GM18861 (cell line): ENCODE measurements around the gene TMPRSS15.

ENCODE experiments used
- ATAC-seq: cut with Tn5 transposase; IDR thresholded peaks from one replicate; pipeline ENCODE4 v1.9.1; 2021; ENCODE audit not compliant: unreplicated experiment

The TMPRSS15 gene

DNA sequence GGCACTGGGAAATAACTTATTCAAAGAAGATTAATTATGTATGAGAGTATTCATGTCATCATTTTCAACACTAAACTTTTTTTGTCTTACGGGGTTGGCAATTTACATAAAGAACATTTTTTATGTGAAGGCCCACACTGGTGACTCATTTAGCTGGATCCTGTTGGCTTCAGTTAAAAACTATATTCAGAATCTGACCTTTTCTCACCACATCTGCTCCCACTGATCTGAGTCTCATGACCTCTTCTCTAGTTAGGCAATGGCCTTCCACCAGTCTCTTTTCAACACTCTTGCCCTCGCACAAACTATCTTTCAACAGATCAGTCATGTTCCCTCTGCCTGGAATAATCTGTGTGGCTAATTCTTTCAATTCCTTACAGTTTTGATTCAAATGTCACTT, 53.4 kb downstream of the TMPRSS15 start:
- ATAC-seq: no peak

DNA sequence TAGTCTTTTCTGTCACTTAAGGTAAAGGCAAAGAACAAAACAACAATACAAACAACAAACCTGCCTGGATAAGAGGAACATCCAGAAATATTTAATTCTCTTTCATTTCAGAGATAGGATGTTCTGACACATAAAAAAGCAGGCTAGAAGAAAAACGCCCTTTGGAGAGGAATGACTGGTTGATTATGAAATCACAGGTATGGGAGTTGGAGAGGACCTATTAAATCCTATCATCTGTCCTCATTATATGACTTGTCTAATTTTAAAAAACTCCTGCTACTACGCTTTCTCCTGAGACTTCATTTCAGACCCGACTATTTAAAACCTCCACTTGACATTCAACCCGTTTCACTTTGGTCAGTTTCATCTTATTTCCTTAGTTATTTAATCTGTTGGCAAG, 54.1 kb downstream of the TMPRSS15 start:
- ATAC-seq: no peak

DNA sequence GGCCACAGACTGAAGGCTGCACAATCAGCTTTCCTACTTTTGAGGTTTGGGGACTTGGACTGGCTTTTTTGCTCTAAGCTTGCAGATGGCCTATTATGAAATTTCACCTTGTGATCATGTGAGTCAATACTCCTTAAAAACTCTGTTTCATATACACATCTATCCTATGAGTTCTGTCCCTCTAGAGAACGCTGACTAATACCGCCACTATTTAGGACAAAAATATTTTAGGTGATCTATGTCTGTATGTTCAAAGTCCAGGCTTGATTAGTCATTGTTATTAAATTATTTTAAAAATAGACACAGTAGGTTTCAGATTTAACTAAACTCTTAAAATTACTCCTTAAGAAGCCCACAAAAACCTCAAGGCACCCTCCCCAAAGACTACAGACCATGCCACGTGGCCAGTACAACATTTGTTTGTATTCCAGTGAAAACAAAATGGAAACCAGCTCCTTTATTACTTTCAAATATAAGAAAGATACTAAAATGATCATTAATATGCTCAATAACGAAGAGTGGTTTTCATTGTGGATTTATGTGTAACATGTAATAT, 63.1 kb downstream of the TMPRSS15 start:
- ATAC-seq: no peak

DNA sequence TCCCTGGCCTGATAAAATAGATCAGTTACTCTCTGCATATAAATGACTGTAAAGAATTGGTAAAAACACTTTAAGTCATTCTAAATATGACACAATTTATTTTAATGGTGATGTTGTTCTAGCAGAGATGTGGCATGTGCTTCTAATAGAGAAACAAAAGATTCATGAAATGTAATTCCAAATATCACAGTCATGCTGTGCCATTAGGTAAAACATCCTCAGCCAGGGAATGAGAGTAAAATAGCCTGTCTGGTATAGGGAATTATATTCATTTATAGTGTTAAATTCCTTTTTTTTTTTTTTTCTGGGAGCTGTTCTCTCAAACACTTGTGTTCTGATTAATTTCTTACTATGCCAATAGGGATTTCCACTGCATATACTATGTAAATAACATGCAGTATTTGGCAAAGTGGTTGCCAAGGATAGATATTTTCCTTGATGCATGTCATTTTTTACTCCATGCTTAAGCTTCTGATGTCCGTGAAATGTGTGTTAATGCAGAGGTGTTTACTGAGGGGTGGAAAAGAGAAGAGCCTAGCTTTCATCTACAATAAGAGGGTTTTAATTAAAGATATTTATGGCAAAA, 67.8 kb downstream of the TMPRSS15 start:
- no peak for ATAC-seq

DNA sequence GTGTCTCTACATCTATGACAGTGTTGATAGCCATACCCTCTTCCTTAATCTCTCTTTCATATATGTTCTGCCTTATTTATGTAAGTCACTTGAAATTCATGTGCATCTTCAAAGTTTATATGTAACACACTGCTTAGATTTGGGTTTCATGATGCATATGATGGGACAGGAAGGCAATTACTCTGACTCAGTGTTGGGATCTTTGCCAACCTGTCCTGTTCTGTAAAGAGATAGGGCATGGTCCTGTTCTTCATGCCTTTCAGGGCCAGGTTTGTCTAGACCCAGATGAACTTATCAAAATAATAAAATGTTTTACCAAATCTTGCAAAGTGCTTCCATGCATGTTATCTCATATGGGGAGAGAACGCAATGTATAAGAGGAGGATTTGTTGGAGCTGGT, 69.5 kb downstream of the TMPRSS15 start:
- no peak for ATAC-seq

DNA sequence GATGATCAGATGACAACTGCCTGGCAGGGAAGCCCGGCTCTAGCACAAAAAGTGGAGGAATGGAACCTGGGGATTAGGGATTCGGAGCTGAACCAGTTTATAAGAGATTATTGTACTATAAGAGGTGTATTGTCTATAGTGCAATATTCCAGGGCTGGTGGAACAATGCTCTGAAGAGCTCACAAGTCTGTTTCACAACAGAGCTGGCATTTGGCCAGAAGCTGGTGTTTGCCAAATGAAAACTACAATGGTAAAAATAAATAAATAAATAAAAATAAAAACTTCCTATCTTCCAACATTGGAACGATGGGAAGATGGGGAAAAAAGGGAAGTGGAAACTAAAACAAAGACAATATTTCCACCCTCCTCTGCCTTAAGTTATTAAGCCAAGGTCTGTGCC, 85.4 kb downstream of the TMPRSS15 start:
- no peak for ATAC-seq

DNA sequence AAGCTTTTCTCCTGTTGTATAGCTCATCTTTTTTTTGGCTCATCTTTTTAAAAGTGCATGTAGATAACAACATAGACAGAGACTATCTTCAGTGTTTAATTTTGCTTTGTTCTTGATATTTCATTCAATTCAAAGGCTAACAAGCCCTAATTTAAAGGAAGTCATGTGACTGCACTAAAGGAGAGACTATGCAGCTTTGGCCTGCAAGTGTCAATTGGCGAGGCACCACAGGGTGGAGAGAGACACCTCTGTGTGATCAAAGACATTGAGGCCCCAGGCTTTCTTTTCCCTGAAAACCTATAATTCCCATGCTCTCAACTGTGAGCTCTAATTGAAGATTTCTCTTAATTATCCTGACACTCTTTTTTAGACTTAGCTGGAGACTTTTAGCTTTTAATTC, 105.4 kb downstream of the TMPRSS15 start:
- ATAC-seq: no peak

DNA sequence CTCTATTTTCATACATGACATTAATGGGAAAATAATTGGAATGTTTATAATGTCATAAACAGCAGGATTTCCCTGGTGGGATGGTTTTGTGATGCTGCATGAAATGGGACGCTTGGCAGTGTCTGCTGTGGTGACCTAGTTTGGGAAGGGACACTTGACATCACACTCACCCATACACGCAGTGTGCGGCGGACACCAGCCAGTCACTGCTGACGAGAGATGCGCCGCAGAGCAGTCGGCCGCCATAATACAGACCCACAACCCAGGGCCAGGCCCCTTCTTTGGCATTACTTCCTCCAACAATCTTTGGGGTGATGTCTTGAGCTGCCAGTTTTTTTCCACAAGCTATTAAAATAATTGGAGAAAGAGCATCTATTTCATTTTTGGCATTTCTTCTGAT, 109.5 kb downstream of the TMPRSS15 start:
- ATAC-seq: no peak

DNA sequence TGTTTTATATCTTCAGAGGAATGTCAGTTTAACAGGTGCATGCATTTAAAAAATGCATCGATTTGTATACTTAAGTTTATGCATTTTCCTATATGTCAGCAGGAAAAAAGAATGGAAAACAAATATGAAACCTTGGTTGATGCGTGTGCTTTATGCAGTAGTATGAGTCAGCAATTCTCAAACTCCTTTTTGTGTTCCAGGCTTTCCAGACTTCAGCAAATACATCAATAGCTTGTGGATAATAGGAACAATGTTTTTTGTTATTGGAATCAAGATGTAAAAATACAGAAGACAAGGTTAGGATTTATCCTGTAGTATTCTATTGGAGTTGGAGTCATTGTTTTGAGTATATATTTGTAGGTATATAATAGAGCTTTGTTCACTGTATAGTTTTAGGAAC, 113.7 kb downstream of the TMPRSS15 start:
- no peak for ATAC-seq

DNA sequence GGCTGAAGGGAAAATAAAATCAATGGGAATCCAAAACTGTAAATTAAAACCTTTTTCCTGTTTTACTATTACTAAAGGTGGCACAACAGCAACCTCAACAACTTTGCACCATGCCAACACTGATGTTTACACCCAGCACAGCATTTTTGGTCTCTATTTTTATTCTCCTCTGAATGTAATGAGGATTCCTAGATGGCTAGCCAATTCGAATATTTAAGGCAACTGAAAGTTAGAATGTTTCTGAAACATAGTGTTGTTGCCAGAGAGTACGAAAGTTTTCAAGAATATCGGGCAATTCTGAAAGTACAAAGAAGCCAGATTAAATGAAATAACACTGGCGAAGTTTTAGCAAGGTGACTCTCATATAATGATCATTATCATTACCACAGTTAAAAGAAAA, 118.2 kb downstream of the TMPRSS15 start:
- ATAC-seq: no peak

DNA sequence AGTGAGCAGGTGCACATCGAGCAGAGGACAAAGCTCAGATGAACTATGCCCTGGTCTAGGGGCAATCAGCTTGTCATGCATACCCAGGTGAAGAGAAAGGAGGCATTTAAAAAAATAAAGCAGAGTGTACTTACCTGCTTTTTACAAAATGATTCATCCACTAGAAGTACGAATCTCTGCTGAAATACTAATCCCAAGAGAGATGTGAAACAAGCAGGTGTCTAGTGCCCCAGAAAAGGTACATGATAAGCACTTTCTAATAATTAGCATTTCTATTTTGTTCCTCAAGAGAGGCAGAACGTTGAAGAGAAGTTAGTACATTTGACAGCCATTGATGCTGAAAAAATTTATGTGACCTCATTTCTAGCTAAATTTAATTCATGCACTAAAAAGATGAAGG, 127.8 kb downstream of the TMPRSS15 start:
- ATAC-seq: no peak

DNA sequence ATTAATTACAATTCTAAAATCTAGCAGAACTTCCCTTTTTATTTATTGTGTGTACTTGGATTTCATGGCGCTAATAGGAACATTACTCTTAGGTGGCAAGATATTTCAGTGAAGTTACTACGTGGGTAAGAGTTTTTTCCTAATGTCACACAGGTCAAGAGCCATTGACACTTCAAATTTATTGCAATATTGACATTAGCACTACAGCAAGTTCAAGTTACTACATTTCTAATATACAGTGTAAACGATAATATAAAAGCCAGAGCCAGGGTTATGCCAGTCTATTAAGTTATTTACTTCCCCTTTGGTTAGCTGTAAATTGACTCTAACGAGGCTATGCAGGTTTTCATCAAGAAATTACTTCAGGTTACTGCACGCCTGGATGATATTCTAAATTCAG, 129.2 kb downstream of the TMPRSS15 start:
- ATAC-seq: no peak

DNA sequence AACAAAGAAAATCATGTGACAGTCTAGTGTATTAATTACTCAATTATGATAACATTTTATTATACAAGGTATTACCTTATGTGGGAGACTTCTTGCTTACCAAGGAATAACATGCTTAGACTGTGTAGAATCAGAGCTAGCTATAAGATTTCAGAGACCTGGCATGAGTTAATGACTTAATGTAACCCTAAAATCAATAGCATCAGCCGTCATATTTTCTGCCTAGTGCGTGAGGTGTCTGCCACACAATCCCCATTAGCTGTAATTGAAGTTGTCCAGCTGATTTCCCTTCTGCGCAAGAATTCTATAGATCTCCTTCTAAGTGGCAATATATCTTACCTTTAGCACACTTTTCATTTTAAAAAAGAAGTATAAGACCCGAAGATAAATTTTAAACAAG, 130.2 kb downstream of the TMPRSS15 start:
- ATAC-seq: no peak

DNA sequence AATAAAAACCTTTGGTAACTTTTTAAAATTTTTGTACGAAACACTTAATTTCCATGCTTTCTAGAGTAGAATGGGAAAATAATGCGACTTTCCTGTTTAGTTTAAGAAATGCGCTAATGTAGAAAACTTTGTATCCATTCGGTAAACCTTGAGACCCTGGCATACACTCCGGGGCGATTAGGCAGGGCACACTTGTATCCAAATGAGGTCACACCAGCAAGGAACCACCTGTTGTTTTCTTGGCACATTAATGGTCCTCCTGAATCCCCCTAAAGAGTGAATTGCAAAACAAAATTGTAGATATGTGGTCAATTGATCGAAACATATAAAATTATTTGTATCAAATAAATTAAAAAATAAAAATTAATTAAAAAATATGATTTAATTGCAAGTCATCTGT, 133.7 kb downstream of the TMPRSS15 start:
- ATAC-seq: no peak

DNA sequence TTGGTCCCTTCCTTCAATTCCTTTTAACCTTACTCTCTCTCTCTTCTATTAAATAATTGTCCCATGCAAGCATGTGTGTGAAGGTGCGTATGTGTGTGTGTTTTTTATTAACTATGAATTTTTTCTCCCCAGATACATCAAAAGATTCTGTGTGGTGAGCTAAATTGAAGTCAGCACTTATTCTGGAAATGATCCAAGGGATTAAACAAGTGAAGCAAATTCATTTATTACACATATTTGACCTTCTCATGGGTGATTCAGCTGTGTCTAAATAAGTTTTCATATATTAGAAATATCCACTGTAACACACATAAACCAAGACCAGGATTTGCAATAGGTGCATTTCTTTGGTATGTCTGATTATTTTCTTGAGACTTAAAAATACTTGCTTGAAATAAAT, 134.7 kb downstream of the TMPRSS15 start:
- no peak for ATAC-seq

DNA sequence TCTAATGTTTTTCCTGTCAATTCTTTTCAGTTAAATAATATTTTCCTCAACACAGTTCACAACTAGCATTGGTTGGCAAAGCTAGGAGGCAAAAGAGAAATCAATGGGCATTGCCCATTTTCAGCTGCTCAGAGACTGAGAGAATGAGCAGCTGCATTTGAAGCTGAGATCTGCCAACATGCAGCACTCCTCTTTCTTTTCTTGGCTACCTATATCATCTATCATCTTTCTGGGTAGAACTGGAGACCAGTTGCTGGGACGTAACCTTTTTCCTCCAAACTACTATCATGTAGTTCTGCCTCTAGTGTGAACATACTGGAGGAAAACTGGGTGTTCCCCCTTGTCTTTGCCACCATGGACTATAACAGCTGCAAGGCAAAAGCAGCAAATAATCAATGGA, 136.1 kb downstream of the TMPRSS15 start:
- no peak for ATAC-seq

DNA sequence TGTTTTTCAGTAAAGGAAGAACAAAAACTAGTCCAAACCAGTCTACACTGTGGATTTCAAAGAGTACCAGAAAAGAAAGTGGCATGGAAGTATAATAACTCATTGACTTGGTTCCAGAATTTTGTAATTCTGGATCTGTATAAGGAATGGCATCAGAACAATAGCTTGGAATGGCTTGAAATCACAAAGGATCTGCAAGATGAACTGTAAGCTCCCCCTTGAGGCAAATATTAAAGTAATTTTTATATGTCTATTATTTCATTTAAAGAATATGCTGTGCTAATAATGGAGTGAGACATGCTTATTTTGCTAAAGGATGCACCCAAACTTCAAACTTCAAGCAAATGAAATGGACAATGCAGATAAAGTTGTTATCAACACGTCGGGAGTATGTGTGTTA, 137.6 kb downstream of the TMPRSS15 start:
- ATAC-seq: no peak

DNA sequence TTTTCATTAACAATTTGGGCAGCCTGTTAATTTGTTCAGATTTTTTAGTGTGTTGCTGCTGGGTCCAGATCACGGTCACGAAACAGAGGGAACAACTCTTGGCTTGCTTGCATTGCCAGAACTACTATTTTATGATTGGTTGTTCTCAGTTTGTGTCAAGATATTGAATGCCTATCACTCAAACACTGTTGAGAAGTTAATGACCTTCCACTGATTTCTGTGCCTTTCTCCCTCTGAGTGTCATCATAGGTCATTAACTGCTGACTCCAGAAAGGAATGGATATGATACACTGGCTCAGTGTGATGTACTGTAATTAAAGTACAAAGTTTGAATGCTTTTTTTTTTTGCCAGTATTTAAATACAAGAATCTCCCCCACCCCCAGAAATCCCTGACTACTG, 149.8 kb downstream of the TMPRSS15 start:
- no peak for ATAC-seq

DNA sequence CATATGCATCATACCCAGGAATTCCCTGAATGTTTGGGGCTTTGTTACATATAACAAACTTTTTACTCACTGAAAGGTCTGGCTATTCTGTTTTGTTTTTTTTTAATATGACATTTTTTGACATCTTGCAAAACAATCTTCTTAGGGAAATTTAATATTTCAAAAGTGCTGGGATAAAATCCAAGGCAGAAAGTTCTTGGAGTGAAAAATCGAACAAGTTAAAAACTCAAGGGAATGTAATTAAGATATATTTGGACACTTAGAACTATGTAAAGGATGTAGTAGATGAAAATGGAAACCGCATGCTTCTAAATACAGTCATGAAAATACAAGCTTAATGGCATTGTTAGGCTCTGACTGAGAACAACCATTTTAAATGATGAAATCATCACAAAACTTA, 150.4 kb downstream of the TMPRSS15 start:
- no peak for ATAC-seq

DNA sequence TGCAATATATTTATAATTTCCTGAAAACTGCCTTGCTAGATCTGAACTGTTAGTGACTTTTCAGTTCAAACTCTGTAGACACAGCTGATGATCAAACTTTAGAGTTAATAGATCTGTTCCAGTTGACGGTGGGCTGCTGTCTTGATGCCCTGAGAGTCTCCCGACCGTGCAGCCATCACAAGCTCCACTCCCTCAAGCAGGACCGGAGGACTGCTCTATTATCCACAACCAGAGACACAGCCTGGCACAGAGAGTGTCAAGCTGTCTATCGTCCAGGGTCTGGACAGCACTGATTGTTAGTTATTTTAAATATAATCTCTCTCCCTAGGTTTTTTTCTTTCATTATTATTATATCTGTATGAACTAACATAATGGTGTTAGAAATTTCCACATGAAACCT, 150.9 kb downstream of the TMPRSS15 start:
- ATAC-seq: no peak

DNA sequence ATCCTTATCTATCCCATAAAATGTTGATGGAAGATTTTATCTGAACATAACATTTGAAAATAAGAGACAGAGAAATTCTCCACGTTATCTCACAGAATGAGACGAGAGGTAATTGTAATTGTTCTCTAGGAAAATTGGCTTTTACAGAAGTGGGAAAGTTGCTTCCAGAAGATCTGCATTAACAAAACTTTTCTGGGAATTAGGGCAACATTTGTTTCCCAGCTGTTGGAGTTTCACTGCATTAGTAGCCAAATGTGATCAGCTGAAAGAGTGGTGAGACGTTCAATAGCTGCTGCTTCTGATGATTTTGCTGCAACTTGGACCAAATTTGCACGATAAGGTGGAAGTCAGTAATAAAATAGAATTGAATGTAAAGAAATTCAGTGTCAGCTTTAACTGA, 151.3 kb downstream of the TMPRSS15 start:
- no peak for ATAC-seq

DNA sequence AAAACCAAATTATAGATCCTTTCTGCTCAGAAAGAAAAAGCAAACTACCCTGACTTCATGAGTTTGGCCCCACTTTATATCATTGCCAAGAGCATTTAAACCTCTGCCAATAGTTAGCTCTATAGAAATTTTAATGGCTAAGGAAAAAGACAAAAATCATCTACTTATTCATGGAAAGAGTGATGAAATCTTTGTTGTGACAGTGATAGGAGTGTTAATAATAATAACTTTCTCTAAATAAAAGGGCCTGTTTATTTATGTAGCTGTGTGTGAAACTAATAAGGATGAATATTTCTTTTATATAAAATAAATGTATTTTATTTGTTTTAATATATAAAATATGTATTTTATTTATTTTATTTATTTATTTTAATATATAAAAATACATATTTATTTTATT, 152.5 kb downstream of the TMPRSS15 start:
- ATAC-seq: no peak

DNA sequence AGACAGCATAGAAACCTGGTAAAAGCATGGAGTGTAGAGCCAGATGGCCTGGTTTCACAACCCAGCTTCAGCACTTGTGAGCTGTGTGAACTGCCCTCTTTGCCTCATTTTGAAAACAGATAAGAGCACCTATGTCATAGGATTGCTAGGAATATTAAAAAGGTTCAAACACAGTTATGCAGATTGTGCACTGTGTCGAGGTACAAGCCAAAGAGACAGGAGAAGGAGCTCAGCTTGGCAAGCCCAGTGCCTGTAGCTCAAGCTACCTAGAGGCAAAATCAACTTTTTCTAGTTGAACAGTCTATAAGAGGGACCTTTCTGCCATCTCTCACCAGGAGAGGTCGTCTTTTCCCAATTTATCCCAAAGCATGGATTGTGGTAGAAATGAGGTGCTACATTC, 153.9 kb downstream of the TMPRSS15 start:
- no peak for ATAC-seq

DNA sequence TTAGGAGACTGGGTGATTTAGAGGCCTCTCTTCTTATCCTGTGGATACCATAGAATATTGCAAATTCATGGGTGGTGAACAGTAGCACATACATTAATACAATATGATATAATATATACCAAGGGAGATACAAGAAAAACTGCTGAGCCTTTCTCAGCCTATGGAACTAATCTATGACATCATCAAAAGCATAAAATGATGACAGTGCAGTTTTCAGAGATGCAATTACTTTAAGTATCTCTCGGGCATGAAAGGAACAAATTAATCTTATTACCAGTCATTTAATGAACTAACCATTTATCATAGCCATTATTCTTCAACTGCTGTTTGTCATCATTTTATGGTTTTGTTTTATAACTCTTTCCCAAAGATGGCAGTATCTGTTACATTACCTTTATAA, 155.4 kb downstream of the TMPRSS15 start:
- no peak for ATAC-seq
